HG03039 (cell line): ENCODE measurements around the gene BRIP1.

Experiments used
- ATAC-seq: cut with Tn5 transposase; IDR thresholded peaks from one replicate; pipeline ENCODE4 v1.9.1; 2021; ENCODE audit warnings: mild to moderate bottlenecking, moderate library complexity; ENCODE audit not compliant: unreplicated experiment

The BRIP1 gene

GRCh38 chr17:61768405-61768804 lies 94.9 kb downstream of the BRIP1 start:
- ATAC-seq: no peak

- ATAC-seq: no peak
Observed at GRCh38 chr17:61766520-61766919, 96.8 kb downstream of the BRIP1 start.

- no peak for ATAC-seq
Observed at GRCh38 chr17:61764846-61765245, 98.5 kb downstream of the BRIP1 start.

- ATAC-seq: no peak
Observed at GRCh38 chr17:61761827-61762226, 101.5 kb downstream of the BRIP1 start.

- no peak for ATAC-seq
Observed at GRCh38 chr17:61759362-61759761, 104.0 kb downstream of the BRIP1 start.

- no peak for ATAC-seq
Observed at GRCh38 chr17:61758430-61758829, 104.9 kb downstream of the BRIP1 start.

- ATAC-seq: no peak
Observed at GRCh38 chr17:61757168-61757567, 106.2 kb downstream of the BRIP1 start.

- no peak for ATAC-seq
Observed at GRCh38 chr17:61756561-61756960, 106.8 kb downstream of the BRIP1 start.

- ATAC-seq: no peak
Observed at GRCh38 chr17:61755668-61756067, 107.7 kb downstream of the BRIP1 start.

GRCh38 chr17:61755078-61755477 lies 108.2 kb downstream of the BRIP1 start:
- no peak for ATAC-seq

GRCh38 chr17:61754124-61754523 lies 109.2 kb downstream of the BRIP1 start:
- no peak for ATAC-seq

- ATAC-seq: no peak
Observed at GRCh38 chr17:61753696-61754095, 109.6 kb downstream of the BRIP1 start.

- peak; percentile 54 for ATAC-seq
Observed at GRCh38 chr17:61750656-61751055, 112.7 kb downstream of the BRIP1 start.

GRCh38 chr17:61749823-61750404 lies 113.4 kb downstream of the BRIP1 start:
- ATAC-seq: no peak

GRCh38 chr17:61746248-61746985 lies 116.9 kb downstream of the BRIP1 start:
- no peak for ATAC-seq

GRCh38 chr17:61744804-61745203 lies 118.5 kb downstream of the BRIP1 start:
- ATAC-seq: no peak

GRCh38 chr17:61744252-61744651 lies 119.1 kb downstream of the BRIP1 start:
- ATAC-seq: no peak

- no peak for ATAC-seq
Observed at GRCh38 chr17:61743766-61744165, 119.6 kb downstream of the BRIP1 start.

- ATAC-seq: no peak
Observed at GRCh38 chr17:61739002-61739401, 124.3 kb downstream of the BRIP1 start.

- ATAC-seq: no peak
Observed at GRCh38 chr17:61738249-61738648, 125.1 kb downstream of the BRIP1 start.

- no peak for ATAC-seq
Observed at GRCh38 chr17:61737820-61738219, 125.5 kb downstream of the BRIP1 start.

GRCh38 chr17:61736438-61736837 lies 126.9 kb downstream of the BRIP1 start:
- ATAC-seq: no peak

GRCh38 chr17:61735807-61736206 lies 127.5 kb downstream of the BRIP1 start:
- ATAC-seq: no peak
